Activated CD4-positive, alpha-beta memory T cell treated with anti-CD3 and anti-CD28 coated beads for 36 hours (primary cell): ENCODE results near the gene BABAM2. TPM values are rescaled to one million over a fixed set of nuclear protein-coding genes. Genes with fewer than 3 reads are reported as not detected.

Source experiments
- CTCF ChIA-PET: fragments of 350-600 bp; sonication (Branson Sonifier 250); formaldehyde crosslinking; loops from one replicate; lab custom pipeline; 2021; ENCODE audit warnings: antibody characterized with exemption, inconsistent platforms; lab: Charles Lee
- POLR2A ChIA-PET: fragments of 350-600 bp; sonication (Branson Sonifier 250); formaldehyde crosslinking; loops from one replicate; lab custom pipeline; 2021; ENCODE audit warnings: antibody characterized with exemption; lab: Charles Lee
- DNase-seq: peaks from one replicate; pipeline ENCODE4 v3.0.0-alpha.2; 2020
- H3K27ac Mint-ChIP-seq: one replicate; pipeline ENCODE4 v1.8.0; 2021; ENCODE audit warnings: mixed read lengths
- H3K27me3 Mint-ChIP-seq: one replicate; pipeline ENCODE4 v1.8.0; 2021; ENCODE audit warnings: mixed read lengths
- H3K36me3 Mint-ChIP-seq: one replicate; pipeline ENCODE4 v1.8.0; 2021; ENCODE audit warnings: mixed read lengths
- H3K4me1 Mint-ChIP-seq: one replicate; pipeline ENCODE4 v1.8.0; 2021; ENCODE audit warnings: low read depth, mixed read lengths
- H3K4me3 Mint-ChIP-seq: one replicate; pipeline ENCODE4 v1.8.0; 2021; ENCODE audit warnings: mild to moderate bottlenecking, mixed read lengths
- H3K9me3 Mint-ChIP-seq: one replicate; pipeline ENCODE4 v1.8.0; 2021; ENCODE audit warnings: mixed read lengths
- intact Hi-C: fragments of 100-400 bp; cut with micrococcal nuclease; formaldehyde crosslinking; loops from one replicate; pipeline ENCODE4 v1.15.1; 2023
- total RNA-seq, 2 experiments: library from RNA; stranded (reverse); gene quantifications; one replicate each; pipeline ENCODE4 v1.2.3, GENCODE V29; 2021

Gene BABAM2
- total RNA-seq, 2 experiments from 2014 or later = 72.3 to 76.6 TPM

- Mint-ChIP-seq H3K4me3 (no peak overlapping the region), H3K9me3 (no peaks in the 10 kb centered on the region), H3K4me1 (peaks cover 4% of the 10 kb centered on the region), H3K36me3 (no peaks in the 10 kb centered on the region), H3K27ac (no peak overlapping the region), H3K27me3 (no peaks in the 10 kb centered on the region)
- intact Hi-C loops = no loop called here
- ChIA-PET CTCF (interaction anchor here (0.6 to 1.3 kb wide), 2 partner anchors 22 to 528 kb away, joined by 3 to 5 read pairs; no protein-coding TSS in a partner anchor), POLR2A (no interaction called here)
- no peak for DNase-seq
These were observed 335.0 kb downstream of the BABAM2 start for GRCh38 chr2:28225473-28226080.

- Mint-ChIP-seq H3K27me3 (no peaks in the 10 kb centered on the region), H3K4me1 (peaks cover 4% of the 10 kb centered on the region), H3K27ac (no peak overlapping the region), H3K4me3 (no peak overlapping the region), H3K9me3 (no peaks in the 10 kb centered on the region), H3K36me3 (no peaks in the 10 kb centered on the region)
- intact Hi-C loops = no loop called here
- no peak for DNase-seq
- POLR2A ChIA-PET = no interaction called here
- CTCF ChIA-PET = no interaction called here
These were observed 336.0 kb downstream of the BABAM2 start for GRCh38 chr2:28226558-28226957.

- no peaks in the 10 kb centered on the region for H3K27me3 Mint-ChIP-seq
- no peak for DNase-seq
- intact Hi-C loops = no loop called here
- no peak overlapping the region for H3K27ac Mint-ChIP-seq
- H3K4me1 Mint-ChIP-seq = peaks cover 4% of the 10 kb centered on the region
- ChIA-PET CTCF (no interaction called here), POLR2A (no interaction called here)
- no peaks in the 10 kb centered on the region for H3K36me3 Mint-ChIP-seq
- no peaks in the 10 kb centered on the region for H3K9me3 Mint-ChIP-seq
- H3K4me3 Mint-ChIP-seq = no peak overlapping the region
These were observed 337.0 kb downstream of the BABAM2 start for GRCh38 chr2:28227498-28227897.

- intact Hi-C loops = no loop called here
- peaks cover 1% of the 10 kb centered on the region for H3K36me3 Mint-ChIP-seq
- CTCF ChIA-PET = no interaction called here
- H3K4me3 Mint-ChIP-seq = no peak overlapping the region
- H3K27me3 Mint-ChIP-seq = no peaks in the 10 kb centered on the region
- POLR2A ChIA-PET = no interaction called here
- H3K9me3 Mint-ChIP-seq = no peaks in the 10 kb centered on the region
- no peak overlapping the region for H3K27ac Mint-ChIP-seq
- DNase-seq = no peak
- H3K4me1 Mint-ChIP-seq = peaks cover 4% of the 10 kb centered on the region
These were observed 338.0 kb downstream of the BABAM2 start for GRCh38 chr2:28228434-28228995.

GRCh38 chr2:28231110-28231631 is 340.6 kb downstream of the BABAM2 start:
- CTCF ChIA-PET = no interaction called here
- DNase-seq = no peak
- Mint-ChIP-seq H3K4me3 (no peak overlapping the region), H3K9me3 (no peaks in the 10 kb centered on the region), H3K27ac (no peak overlapping the region), H3K36me3 (peaks cover 3% of the 10 kb centered on the region), H3K27me3 (no peaks in the 10 kb centered on the region), H3K4me1 (peaks cover 3% of the 10 kb centered on the region)
- POLR2A ChIA-PET = no interaction called here
- intact Hi-C loops = no loop called here

GRCh38 chr2:28232295-28232694 is 341.8 kb downstream of the BABAM2 start:
- H3K4me1 Mint-ChIP-seq = peaks cover 2% of the 10 kb centered on the region
- H3K27me3 Mint-ChIP-seq = no peaks in the 10 kb centered on the region
- ChIA-PET POLR2A (no interaction called here), CTCF (no interaction called here)
- no peak overlapping the region for H3K4me3 Mint-ChIP-seq
- no peaks in the 10 kb centered on the region for H3K9me3 Mint-ChIP-seq
- H3K27ac Mint-ChIP-seq = no peak overlapping the region
- no peak for DNase-seq
- intact Hi-C loops = no loop called here
- peaks cover 6% of the 10 kb centered on the region for H3K36me3 Mint-ChIP-seq

- H3K9me3 Mint-ChIP-seq = no peaks in the 10 kb centered on the region
- intact Hi-C loops = no loop called here
- peaks cover 9% of the 10 kb centered on the region for H3K36me3 Mint-ChIP-seq
- POLR2A ChIA-PET = no interaction called here
- H3K4me1 Mint-ChIP-seq = no peaks in the 10 kb centered on the region
- H3K27ac Mint-ChIP-seq = no peak overlapping the region
- H3K27me3 Mint-ChIP-seq = no peaks in the 10 kb centered on the region
- DNase-seq = no peak
- H3K4me3 Mint-ChIP-seq = no peak overlapping the region
- CTCF ChIA-PET = no interaction called here
These were observed 342.7 kb downstream of the BABAM2 start for GRCh38 chr2:28233164-28233676.

- no peak for DNase-seq
- ChIA-PET CTCF (no interaction called here), POLR2A (no interaction called here)
- no peak overlapping the region for H3K4me3 Mint-ChIP-seq
- peaks cover 9% of the 10 kb centered on the region for H3K36me3 Mint-ChIP-seq
- H3K9me3 Mint-ChIP-seq = no peaks in the 10 kb centered on the region
- no peak overlapping the region for H3K27ac Mint-ChIP-seq
- no peaks in the 10 kb centered on the region for H3K4me1 Mint-ChIP-seq
- intact Hi-C loops = no loop called here
- no peaks in the 10 kb centered on the region for H3K27me3 Mint-ChIP-seq
These were observed 344.3 kb downstream of the BABAM2 start for GRCh38 chr2:28234807-28235206.

- ChIA-PET CTCF (interaction anchor here (0.6 kb wide), 1 partner anchor 1914 kb away, joined by 3 read pairs; no protein-coding TSS in a partner anchor), POLR2A (no interaction called here)
- Mint-ChIP-seq H3K27me3 (no peaks in the 10 kb centered on the region), H3K4me1 (no peaks in the 10 kb centered on the region), H3K4me3 (no peak overlapping the region), H3K9me3 (no peaks in the 10 kb centered on the region), H3K27ac (no peak overlapping the region), H3K36me3 (peaks cover 22% of the 10 kb centered on the region)
- no peak for DNase-seq
- intact Hi-C loops = no loop called here
These were observed 348.7 kb downstream of the BABAM2 start for GRCh38 chr2:28239207-28239606.

GRCh38 chr2:28240937-28241336 is 350.4 kb downstream of the BABAM2 start:
- H3K27me3 Mint-ChIP-seq = no peaks in the 10 kb centered on the region
- H3K4me1 Mint-ChIP-seq = no peaks in the 10 kb centered on the region
- peaks cover 25% of the 10 kb centered on the region for H3K36me3 Mint-ChIP-seq
- DNase-seq = no peak
- no peak overlapping the region for H3K27ac Mint-ChIP-seq
- intact Hi-C loops = no loop called here
- no peak overlapping the region for H3K4me3 Mint-ChIP-seq
- ChIA-PET CTCF (no interaction called here), POLR2A (no interaction called here)
- H3K9me3 Mint-ChIP-seq = no peaks in the 10 kb centered on the region

- POLR2A ChIA-PET = no interaction called here
- H3K9me3 Mint-ChIP-seq = no peaks in the 10 kb centered on the region
- intact Hi-C loops = no loop called here
- H3K27me3 Mint-ChIP-seq = no peaks in the 10 kb centered on the region
- no peak overlapping the region for H3K27ac Mint-ChIP-seq
- peaks cover 32% of the 10 kb centered on the region for H3K4me1 Mint-ChIP-seq
- no peak for DNase-seq
- CTCF ChIA-PET = interaction anchor here (1.0 kb wide), 1 partner anchor 22 kb away, joined by 5 read pairs; no protein-coding TSS in a partner anchor
- no peak overlapping the region for H3K4me3 Mint-ChIP-seq
- peaks cover 14% of the 10 kb centered on the region for H3K36me3 Mint-ChIP-seq
These were observed 356.8 kb downstream of the BABAM2 start for GRCh38 chr2:28247290-28247689.

GRCh38 chr2:28247734-28248133 is 357.2 kb downstream of the BABAM2 start:
- intact Hi-C loops = no loop called here
- Mint-ChIP-seq H3K9me3 (no peaks in the 10 kb centered on the region), H3K36me3 (peaks cover 13% of the 10 kb centered on the region), H3K27me3 (no peaks in the 10 kb centered on the region), H3K4me1 (peaks cover 36% of the 10 kb centered on the region), H3K27ac (no peak overlapping the region), H3K4me3 (no peak overlapping the region)
- CTCF ChIA-PET = interaction anchor here (1.0 kb wide), 1 partner anchor 23 kb away, joined by 5 read pairs; no protein-coding TSS in a partner anchor
- no peak for DNase-seq
- POLR2A ChIA-PET = no interaction called here
